DND-41 (cell line): ENCODE data around the gene BNC2.

Experiments
- ATAC-seq: fragments of 200-7000 bp; cut with Tn5 transposase; 3 replicates; pipeline ENCODE4 v1.9.1; 2021; ENCODE audit warnings: low read depth; ENCODE audit not compliant: insufficient read depth
- DNase-seq: peaks from one replicate; pipeline ENCODE4 v3.0.0-alpha.2; 2020
- H2AFZ ChIP-seq: 2 replicates; pipeline ENCODE4 v1.6.0; 2012; ENCODE audit warnings: low read depth, low read length
- H3K27ac ChIP-seq: 2 replicates; pipeline ENCODE4 v1.5.1; 2012; ENCODE audit warnings: low read length, inconsistent platforms
- H3K27me3 ChIP-seq: fragments of 200-600 bp; sonication (generic); 2 replicates; pipeline ENCODE4 v1.6.0; 2012; ENCODE audit warnings: low read length, mild to moderate bottlenecking, inconsistent platforms; ENCODE audit not compliant: insufficient read depth, poor library complexity
- H3K36me3 ChIP-seq: 2 replicates; pipeline ENCODE4 v1.5.1; 2012; ENCODE audit warnings: low read length, inconsistent platforms; ENCODE audit not compliant: insufficient read depth
- H3K4me1 ChIP-seq: 2 replicates; pipeline ENCODE4 v1.5.1; 2012; ENCODE audit warnings: mild to moderate bottlenecking, low read length; ENCODE audit not compliant: insufficient read depth
- H3K4me2 ChIP-seq: 2 replicates; pipeline ENCODE4 v1.6.0; 2012; ENCODE audit warnings: mild to moderate bottlenecking, moderate library complexity, low read length, inconsistent platforms; ENCODE audit not compliant: insufficient read depth
- H3K4me3 ChIP-seq, 2 experiments: fragments of 200-600 bp in 1 of 2; shearing (Covaris generic) in 1 of 2; 2 replicates each; pipeline ENCODE4 v1.5.1; 2012 to 2016; ENCODE audit warnings: inconsistent platforms in 2 of 2, low read length in 2 of 2, mild to moderate bottlenecking in 2 of 2, low read depth in 1 of 2, moderate library complexity in 1 of 2
- H3K79me2 ChIP-seq: 2 replicates; pipeline ENCODE4 v1.6.0; 2012; ENCODE audit warnings: low read length, inconsistent platforms; ENCODE audit not compliant: insufficient read depth
- H3K9ac ChIP-seq: 2 replicates; pipeline ENCODE4 v1.6.0; 2012; ENCODE audit warnings: low read depth, mild to moderate bottlenecking, inconsistent platforms, low read length, moderate library complexity
- H3K9me3 ChIP-seq: 2 replicates; pipeline ENCODE4 v1.5.1; 2012; ENCODE audit warnings: low read length, moderate library complexity, mild to moderate bottlenecking, inconsistent platforms; ENCODE audit not compliant: insufficient read depth, severe bottlenecking
- H4K20me1 ChIP-seq: 2 replicates; pipeline ENCODE4 v1.6.0; 2012; ENCODE audit warnings: low read length; ENCODE audit not compliant: insufficient read depth
- CTCF ChIP-seq: IDR thresholded peaks from 2 replicates; pipeline ENCODE4 v1.5.1; 2012; ENCODE audit warnings: borderline replicate concordance, low read length, moderate library complexity, mild to moderate bottlenecking; ENCODE audit not compliant: poor library complexity, severe bottlenecking; ENCODE audit errors: extremely low read depth
- EZH2 ChIP-seq: IDR thresholded peaks from 3 replicates; pipeline ENCODE4 v1.6.1; 2012; ENCODE audit warnings: borderline replicate concordance, low read depth, mild to moderate bottlenecking, moderate library complexity, low read length, inconsistent platforms; ENCODE audit not compliant: severe bottlenecking

BNC2 gene

GRCh38 chr9:16455842-16456241, 414.6 kb downstream of the BNC2 start:
- no peak overlapping the region for H3K27ac ChIP-seq
- no peaks in the 10 kb centered on the region for H3K36me3 ChIP-seq
- no peak for ATAC-seq
- DNase-seq, result no peak
- no peak overlapping the region for H3K9ac ChIP-seq
- no peak overlapping the region for H2AFZ ChIP-seq
- H3K9me3 ChIP-seq, result no peaks in the 10 kb centered on the region
- no peak overlapping the region for H3K4me2 ChIP-seq
- H3K4me3 ChIP-seq, result no peak overlapping the region
- no peaks in the 10 kb centered on the region; the same call in 1 of the 2 replicates for H4K20me1 ChIP-seq
- H3K79me2 ChIP-seq, result no peaks in the 10 kb centered on the region
- H3K4me1 ChIP-seq, result no peaks in the 10 kb centered on the region
- H3K27me3 ChIP-seq, result no peaks in the 10 kb centered on the region
- TF ChIP-seq EZH2 (no peak), CTCF (no peak)

- no peak overlapping the region for H3K4me3 ChIP-seq
- H3K27me3 ChIP-seq, result no peaks in the 10 kb centered on the region
- no peaks in the 10 kb centered on the region for H4K20me1 ChIP-seq
- no peaks in the 10 kb centered on the region for H3K4me1 ChIP-seq
- no peak overlapping the region for H2AFZ ChIP-seq
- ATAC-seq, result no peak
- H3K9ac ChIP-seq, result no peak overlapping the region
- no peak overlapping the region for H3K4me2 ChIP-seq
- H3K36me3 ChIP-seq, result no peaks in the 10 kb centered on the region
- no peaks in the 10 kb centered on the region for H3K9me3 ChIP-seq
- H3K27ac ChIP-seq, result no peak overlapping the region
- no peak for DNase-seq
- no peak for TF ChIP-seq CTCF
- no peak for TF ChIP-seq EZH2
- no peaks in the 10 kb centered on the region for H3K79me2 ChIP-seq
Measured at GRCh38 chr9:16453390-16453789, 417.1 kb downstream of the BNC2 start.

- Histone ChIP-seq H3K27ac (no peak overlapping the region), H3K36me3 (no peaks in the 10 kb centered on the region), H3K9me3 (no peaks in the 10 kb centered on the region), H3K9ac (no peak overlapping the region), H3K4me2 (no peak overlapping the region), H3K27me3 (no peaks in the 10 kb centered on the region), H3K4me3 (no peak overlapping the region), H3K4me1 (no peaks in the 10 kb centered on the region), H3K79me2 (no peaks in the 10 kb centered on the region), H2AFZ (no peak overlapping the region), H4K20me1 (no peaks in the 10 kb centered on the region)
- TF ChIP-seq EZH2, result no peak
- TF ChIP-seq CTCF, result no peak
- DNase-seq, result no peak
- ATAC-seq, result no peak
Measured at GRCh38 chr9:16450578-16450977, 419.9 kb downstream of the BNC2 start.

GRCh38 chr9:16450043-16450442, 420.4 kb downstream of the BNC2 start:
- DNase-seq (no peak), ATAC-seq (no peak)
- Histone ChIP-seq H3K79me2 (no peaks in the 10 kb centered on the region), H3K4me2 (no peak overlapping the region), H3K9me3 (no peaks in the 10 kb centered on the region), H3K27ac (no peak overlapping the region), H3K36me3 (no peaks in the 10 kb centered on the region), H4K20me1 (no peaks in the 10 kb centered on the region), H3K27me3 (no peaks in the 10 kb centered on the region), H3K4me1 (no peaks in the 10 kb centered on the region), H3K4me3 (no peak overlapping the region), H2AFZ (no peak overlapping the region), H3K9ac (no peak overlapping the region)
- TF ChIP-seq CTCF (no peak), EZH2 (no peak)
